Measurements from ENCODE around the gene DGKI. TPM values are rescaled to one million over a fixed set of nuclear protein-coding genes. Genes with fewer than 3 reads are reported as not detected.

The DGKI gene
- total RNA-seq, 1 experiment from 2014 or later, result 0.55 TPM

DNA sequence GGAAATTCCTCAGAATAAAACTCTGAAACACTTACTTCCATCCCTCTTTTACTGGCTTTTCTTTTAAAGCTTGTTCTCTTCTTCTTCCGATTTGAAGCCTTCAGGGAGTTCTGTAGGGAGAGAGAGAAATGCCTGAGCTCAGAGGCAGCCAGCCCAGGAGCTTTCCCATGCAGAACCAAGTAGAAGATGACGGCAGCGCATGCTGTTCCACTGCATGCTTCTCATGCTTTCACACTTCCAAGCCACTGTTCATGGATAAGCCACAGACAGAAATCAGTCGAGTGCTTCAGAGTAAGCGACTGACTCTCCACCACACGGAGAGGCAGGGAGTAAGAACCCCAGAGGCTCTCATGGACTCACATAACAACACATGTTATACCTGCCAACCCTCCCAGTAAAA is 237.3 kb downstream of the DGKI start:
- no peaks in the 10 kb centered on the region for H3K23me2 ChIP-seq (ENCODE audit: insufficient read length, low read depth, low read length, poor library complexity, severe bottlenecking)
- H3K9ac ChIP-seq (ENCODE audit: extremely low read depth, insufficient read length, low read length), result no peak overlapping the region
- Mint-ChIP-seq H3K27ac (no peak overlapping the region), H3K4me1 (peaks cover 6 to 8% of the 10 kb centered on the region in 2 experiments), H3K4me3 (no peak overlapping the region), H3K9me3 (no peaks in the 10 kb centered on the region), H3K36me3 (ENCODE audit: insufficient read depth in 1 of 3, low read depth in 3 of 3) (no peaks in the 10 kb centered on the region), H3K27me3 (ENCODE audit: low read depth) (no peaks in the 10 kb centered on the region; the same call in 1 of the 2 replicates)
- no peaks in the 10 kb centered on the region for H3K9me3 ChIP-seq (ENCODE audit: control insufficient read depth, low read depth, low read length)
- no peak overlapping the region for H3K4me2 ChIP-seq (ENCODE audit: insufficient read depth, insufficient read length, low read length)
- H3K79me2 ChIP-seq (ENCODE audit: insufficient read depth, low read length), result no peaks in the 10 kb centered on the region
- no peak overlapping the region for H2BK12ac ChIP-seq (ENCODE audit: insufficient read length, low read depth, low read length)
- H4K20me1 ChIP-seq (ENCODE audit: control insufficient read depth, insufficient read depth, insufficient read length), result no peaks in the 10 kb centered on the region
- H2BK120ac ChIP-seq (ENCODE audit: low read depth, low read length, poor library complexity, severe bottlenecking), result no peak overlapping the region
- no peak overlapping the region for H2BK20ac ChIP-seq (ENCODE audit: low read depth, low read length, poor library complexity, severe bottlenecking)
- no peak overlapping the region for H3K18ac ChIP-seq (ENCODE audit: insufficient read length, low read depth, low read length)
- TF ChIP-seq, protein P1, sequence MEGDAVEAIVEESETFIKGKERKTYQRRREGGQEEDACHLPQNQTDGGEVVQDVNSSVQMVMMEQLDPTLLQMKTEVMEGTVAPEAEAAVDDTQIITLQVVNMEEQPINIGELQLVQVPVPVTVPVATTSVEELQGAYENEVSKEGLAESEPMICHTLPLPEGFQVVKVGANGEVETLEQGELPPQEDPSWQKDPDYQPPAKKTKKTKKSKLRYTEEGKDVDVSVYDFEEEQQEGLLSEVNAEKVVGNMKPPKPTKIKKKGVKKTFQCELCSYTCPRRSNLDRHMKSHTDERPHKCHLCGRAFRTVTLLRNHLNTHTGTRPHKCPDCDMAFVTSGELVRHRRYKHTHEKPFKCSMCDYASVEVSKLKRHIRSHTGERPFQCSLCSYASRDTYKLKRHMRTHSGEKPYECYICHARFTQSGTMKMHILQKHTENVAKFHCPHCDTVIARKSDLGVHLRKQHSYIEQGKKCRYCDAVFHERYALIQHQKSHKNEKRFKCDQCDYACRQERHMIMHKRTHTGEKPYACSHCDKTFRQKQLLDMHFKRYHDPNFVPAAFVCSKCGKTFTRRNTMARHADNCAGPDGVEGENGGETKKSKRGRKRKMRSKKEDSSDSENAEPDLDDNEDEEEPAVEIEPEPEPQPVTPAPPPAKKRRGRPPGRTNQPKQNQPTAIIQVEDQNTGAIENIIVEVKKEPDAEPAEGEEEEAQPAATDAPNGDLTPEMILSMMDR (conservative IDR thresholded peaks at IDR 0.05), result no peak
- no peak for DNase-seq
- H2BK15ac ChIP-seq (ENCODE audit: low read depth, low read length), result no peak overlapping the region
- no peak overlapping the region for H3K4ac ChIP-seq (ENCODE audit: low read depth, low read length)
- no peak overlapping the region for H4K8ac ChIP-seq (replicated peaks; ENCODE audit: insufficient read length, low read depth, low read length)
- H2AK5ac ChIP-seq (ENCODE audit: insufficient read length, low read length), result no peak overlapping the region
- no peak overlapping the region for H4K5ac ChIP-seq (ENCODE audit: insufficient read length, low read depth, low read length)
- H3K23ac ChIP-seq (ENCODE audit: insufficient read length, low read depth, low read length), result no peak overlapping the region
- no peaks in the 10 kb centered on the region for H3K4me1 ChIP-seq (ENCODE audit: insufficient read depth, low read length)
- WGBS (ENCODE audit: extremely low coverage, insufficient read length, low lambda C conversion rate), result no CpG with 5 or more reads among the region's 6 CpGs
- H2BK5ac ChIP-seq (ENCODE audit: insufficient read length, low read length), result no peak overlapping the region
- no peaks in the 10 kb centered on the region for H3K79me1 ChIP-seq (ENCODE audit: insufficient read depth, low read depth, low read length, poor library complexity, severe bottlenecking)
- H3K27ac ChIP-seq (ENCODE audit: insufficient read length, low read depth, low read length), result no peak overlapping the region
- H3K27me3 ChIP-seq (ENCODE audit: insufficient read depth, low read length), result no peaks in the 10 kb centered on the region
- no peak overlapping the region for H2AFZ ChIP-seq (ENCODE audit: low read length)
- no peak overlapping the region for H3K56ac ChIP-seq (ENCODE audit: insufficient read length, low read depth, low read length)
- H4K91ac ChIP-seq (ENCODE audit: insufficient read length, low read depth, low read length), result no peak overlapping the region
- H3T11ph ChIP-seq (ENCODE audit: low read length), result no peak overlapping the region
- H3K14ac ChIP-seq (ENCODE audit: insufficient read depth, low read length), result no peak overlapping the region
